Activated T-cell treated with anti-CD3 and anti-CD28 coated beads for 24 hours (primary cell): Measurements from ENCODE around the gene BRD7.
A peak's percentile ranks its signal among the peaks of the same experiment; 100 is the strongest.

Experiments used
- DNase-seq: peaks from one replicate; pipeline ENCODE4 v3.0.0-alpha.2; 2020; ENCODE audit warnings: low read depth

The BRD7 gene

GRCh38 chr16:50271148-50272041 is 97.4 kb downstream of the BRD7 start:
- no peak for DNase-seq

GRCh38 chr16:50270510-50271147 is 98.2 kb downstream of the BRD7 start:
- DNase-seq, result no peak

- no peak for DNase-seq
These were observed 98.8 kb downstream of the BRD7 start for GRCh38 chr16:50269769-50270509.

GRCh38 chr16:50269061-50269705 is 99.6 kb downstream of the BRD7 start:
- DNase-seq, result no peak

GRCh38 chr16:50268352-50268751 is 100.4 kb downstream of the BRD7 start:
- no peak for DNase-seq

GRCh38 chr16:50267651-50268050 is 101.1 kb downstream of the BRD7 start:
- no peak for DNase-seq

- DNase-seq, result no peak
These were observed 101.6 kb downstream of the BRD7 start for GRCh38 chr16:50267151-50267631.

GRCh38 chr16:50266337-50267091 is 102.3 kb downstream of the BRD7 start, which contains the start of gene ADCY7:
ADCY7 (plus strand) TSS chr16:50266551; CDS start chr16:50288180, 21,629 bp downstream.
- peak; percentile 81 for DNase-seq
